ENCODE data around the gene TRABD.
"Not testable (repeated sequence)": the region's sequence is repeated elsewhere in the genome, so short reads cannot be mapped to it uniquely, and the experiment has no call there.

The TRABD gene, protein sequence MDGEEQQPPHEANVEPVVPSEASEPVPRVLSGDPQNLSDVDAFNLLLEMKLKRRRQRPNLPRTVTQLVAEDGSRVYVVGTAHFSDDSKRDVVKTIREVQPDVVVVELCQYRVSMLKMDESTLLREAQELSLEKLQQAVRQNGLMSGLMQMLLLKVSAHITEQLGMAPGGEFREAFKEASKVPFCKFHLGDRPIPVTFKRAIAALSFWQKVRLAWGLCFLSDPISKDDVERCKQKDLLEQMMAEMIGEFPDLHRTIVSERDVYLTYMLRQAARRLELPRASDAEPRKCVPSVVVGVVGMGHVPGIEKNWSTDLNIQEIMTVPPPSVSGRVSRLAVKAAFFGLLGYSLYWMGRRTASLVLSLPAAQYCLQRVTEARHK

DNA sequence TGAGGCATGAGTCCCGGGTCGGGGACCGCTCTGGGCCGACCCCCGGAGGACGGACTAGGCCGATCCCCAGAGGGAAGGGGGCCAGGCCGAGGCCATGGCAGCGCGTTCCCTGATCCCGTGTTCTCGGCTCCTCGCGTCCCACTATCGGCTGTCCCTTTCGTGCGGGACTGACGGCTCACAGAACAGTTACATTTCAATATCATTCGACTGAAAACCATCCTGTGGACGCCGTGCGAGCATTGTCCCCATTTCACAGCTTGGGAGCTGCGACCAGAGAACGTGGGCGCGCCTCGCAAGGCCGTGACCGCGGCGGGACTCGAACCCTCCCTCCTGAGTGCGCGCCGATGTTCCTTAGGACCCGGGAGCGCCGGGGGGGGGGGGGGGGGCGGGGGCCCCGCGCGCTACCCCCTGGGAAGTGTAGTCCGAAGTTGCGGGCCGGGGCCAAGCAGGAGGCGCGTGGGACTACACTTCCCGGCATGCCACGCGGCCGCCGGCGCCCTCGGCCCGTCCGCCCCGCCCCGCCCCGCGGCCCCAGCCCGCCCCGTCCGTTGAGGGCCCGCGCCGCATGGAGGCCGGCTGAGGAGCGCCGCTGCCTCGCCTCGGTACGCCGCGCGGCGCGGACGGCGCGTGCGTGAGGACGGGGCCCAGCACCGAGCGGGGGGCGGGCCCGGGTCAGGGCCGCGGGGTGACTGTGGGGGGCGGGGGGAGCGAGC, at the start of gene TRABD:
TSS of gene TRABD (plus strand) at position 539 of the 713 bp plus-strand sequence. CDS start 7,148 bp downstream, outside the sequence.
- peak; percentile 84 to 88 for DNase-seq (ENCODE audit: low read depth in 2 of 2)

DNA sequence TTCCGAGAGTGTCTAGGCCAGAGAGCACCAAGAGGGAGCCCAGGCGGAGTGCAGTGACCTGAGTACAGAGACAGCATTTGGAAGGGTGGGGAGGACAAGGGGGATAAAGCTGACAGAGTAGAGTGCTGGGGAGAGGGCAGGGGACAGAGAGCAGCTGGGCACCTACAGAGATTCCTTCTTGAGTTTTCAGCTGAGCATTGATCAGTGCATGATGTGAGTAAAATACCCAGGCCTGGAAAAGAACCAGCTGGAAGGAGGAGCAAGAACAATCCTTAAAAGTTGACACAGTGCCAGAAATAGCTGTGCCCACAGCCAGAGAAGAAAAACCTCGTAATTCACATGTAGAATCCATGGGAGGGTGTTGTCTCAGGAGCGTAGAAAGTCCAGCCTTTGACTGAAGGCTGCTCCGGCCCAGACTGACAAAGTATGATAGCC, 49.1 kb upstream of the TRABD start:
- no peak for DNase-seq (ENCODE audit: low read depth in 2 of 2)

DNA sequence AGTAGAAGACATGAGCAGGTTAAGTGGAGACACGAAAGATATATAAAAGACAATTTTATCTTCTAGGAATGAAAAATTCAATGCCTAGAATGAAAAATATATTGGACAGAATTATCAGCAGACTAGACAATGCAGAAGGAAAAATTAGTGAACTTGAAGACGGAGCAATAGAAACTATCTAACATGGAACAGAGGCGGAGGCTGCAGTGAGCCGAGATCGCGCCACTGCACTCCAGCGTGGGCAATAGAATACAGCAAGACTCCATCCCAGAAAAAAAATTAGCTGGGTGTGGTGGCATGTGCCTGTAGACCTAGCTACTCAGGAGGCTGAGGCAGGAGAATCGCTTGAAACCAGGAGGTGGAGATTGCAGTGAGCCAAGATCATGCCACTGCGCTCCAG, 48.4 kb upstream of the TRABD start:
- not testable (repeated sequence) for DNase-seq (ENCODE audit: low read depth in 2 of 2)

DNA sequence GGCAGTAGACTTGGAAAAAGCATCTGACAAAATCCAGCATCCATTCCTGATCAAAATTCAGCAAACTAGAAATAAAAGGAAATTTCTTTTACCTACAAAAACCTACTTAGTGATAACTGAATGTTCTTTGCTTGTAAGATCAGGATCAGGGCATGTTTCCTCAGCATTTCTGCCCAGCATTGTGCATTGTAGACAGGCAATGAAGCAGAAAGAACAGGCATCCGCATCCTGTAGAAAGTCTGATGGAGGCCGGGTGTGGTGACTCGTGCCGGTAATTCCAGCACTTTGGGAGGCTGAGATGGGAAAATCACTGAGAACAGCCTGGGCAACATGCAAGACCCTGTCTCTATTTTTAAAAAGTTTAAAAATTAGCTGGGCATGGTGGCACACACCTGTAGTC, 47.7 kb upstream of the TRABD start:
- no peak for DNase-seq (ENCODE audit: low read depth in 2 of 2)

DNA sequence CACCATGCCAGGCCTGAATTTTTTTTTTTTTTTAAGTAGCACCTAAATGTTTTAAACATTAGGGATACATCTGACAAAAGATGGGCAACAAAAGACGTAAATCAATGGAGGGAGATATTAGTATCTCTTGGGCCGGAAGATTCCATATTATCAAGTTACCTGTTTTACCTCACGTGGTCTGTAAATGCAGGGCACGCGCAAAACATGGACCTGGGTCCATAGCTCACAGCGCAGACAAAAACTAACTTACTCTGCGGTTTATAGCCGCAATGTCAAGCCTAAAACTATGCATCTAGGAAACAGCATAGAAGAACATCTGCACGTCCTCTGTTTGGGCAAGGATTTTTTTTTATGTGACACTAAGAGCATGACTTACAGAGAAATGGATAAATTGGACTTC, 46.7 kb upstream of the TRABD start:
- DNase-seq (ENCODE audit: low read depth in 2 of 2): no peak

DNA sequence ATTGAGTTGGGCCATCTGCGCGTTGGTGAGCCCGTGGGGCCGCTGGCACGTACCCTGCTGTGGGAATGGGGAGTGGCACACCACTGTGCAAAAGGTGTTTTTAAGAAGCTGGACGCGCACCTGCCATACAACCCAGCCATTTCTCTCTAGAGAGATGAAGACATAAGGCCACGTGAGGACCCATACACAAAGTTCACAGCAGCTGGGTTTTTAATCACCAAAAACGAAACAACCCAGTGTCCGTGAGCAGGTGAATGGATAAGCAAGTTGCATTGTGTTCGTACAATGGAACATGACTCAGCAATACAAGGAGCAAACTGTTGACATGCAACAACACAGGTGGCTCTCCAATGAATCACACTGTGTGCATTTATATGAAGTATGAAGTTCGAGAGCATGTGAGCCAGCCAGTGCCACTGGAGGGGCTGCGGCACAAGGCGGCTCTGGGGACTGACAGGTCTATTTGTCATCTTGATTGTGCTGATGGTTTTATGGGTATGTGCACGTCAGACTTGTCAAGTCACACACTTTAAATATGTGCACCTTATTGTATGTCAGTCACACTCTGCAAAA, 45.8 kb upstream of the TRABD start:
- DNase-seq (ENCODE audit: low read depth in 2 of 2): no peak

DNA sequence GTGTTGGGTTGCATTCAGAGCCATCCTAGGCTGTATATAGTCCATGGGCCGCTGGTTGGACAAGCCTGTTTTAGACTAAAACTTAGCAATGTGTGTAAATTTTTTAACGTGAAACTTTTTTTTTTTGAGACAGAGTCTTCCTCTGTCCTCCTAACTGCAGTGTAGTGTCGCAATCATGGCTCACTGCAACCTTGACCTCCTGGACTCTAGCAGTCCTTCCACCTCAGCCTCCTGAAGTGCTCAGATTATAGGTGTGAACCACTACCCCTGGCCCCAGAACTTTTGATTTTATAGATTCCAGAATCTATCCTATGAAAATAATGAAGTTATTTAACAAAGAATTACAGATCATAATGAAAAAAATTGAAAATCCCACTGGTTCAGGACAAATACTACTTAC, 45.1 kb upstream of the TRABD start:
- no peak for DNase-seq (ENCODE audit: low read depth in 2 of 2)

DNA sequence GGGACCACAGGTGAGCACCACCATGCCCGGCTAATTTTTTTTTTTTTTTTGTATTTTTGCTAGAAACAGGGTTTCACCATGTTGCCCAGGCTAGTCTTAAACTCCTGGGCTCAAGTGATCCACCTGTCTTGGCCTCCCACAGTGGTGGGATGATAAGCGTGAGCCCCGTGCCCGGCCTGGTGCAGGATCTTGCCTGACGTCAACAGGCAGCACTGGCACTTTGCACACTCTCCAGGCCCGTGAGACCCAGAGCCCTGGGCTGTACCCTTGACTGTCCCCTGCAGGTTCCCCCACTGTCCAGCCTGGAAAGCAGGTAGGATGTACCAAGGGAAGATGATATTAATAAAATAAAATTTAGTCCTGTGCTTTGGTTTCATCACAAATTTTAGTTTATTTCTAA, 44.3 kb upstream of the TRABD start:
- DNase-seq (ENCODE audit: low read depth in 2 of 2): no peak

DNA sequence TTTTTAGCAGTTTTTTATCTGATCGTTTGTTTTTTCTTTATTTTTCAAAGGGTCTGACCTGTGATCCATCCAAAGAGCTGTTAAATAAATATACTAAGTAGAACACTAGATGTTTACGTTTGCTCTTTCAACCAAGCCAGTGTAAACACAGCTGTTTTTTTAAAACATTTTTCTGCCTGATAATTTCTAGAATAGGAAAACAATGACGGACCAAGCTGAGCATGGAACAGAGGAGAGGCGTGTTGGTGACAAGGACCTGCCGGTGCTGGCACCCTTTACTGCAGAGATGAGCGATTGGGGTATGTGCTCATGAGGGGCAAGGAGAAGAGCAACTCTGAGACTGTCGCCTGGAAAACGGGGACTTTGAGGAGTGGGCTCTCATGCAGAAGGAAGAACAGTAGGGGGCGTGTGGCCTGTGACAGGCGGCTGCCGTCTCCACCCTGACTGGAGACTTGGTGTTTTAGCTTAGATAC, 43.8 kb upstream of the TRABD start:
- DNase-seq (ENCODE audit: low read depth in 2 of 2): no peak

DNA sequence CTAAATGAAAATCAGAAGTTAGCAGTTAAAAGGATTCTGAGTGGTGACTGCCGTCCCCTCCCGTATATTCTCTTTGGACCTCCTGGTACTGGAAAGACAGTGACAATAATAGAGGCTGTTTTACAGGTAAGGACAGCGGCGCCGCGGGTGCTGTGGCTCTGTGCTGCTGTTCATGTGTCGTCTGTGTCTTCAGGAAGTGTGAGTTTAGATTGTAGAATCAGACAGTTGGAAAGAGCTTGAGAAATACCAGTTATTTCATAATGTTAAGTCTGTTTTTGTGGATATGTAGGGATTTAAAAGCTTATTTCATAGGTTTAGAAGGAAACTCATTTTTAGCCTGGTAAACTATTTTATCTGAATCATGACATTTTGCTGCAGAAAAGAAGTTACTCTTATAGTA, 42.6 kb upstream of the TRABD start:
- no peak for DNase-seq (ENCODE audit: low read depth in 2 of 2)

DNA sequence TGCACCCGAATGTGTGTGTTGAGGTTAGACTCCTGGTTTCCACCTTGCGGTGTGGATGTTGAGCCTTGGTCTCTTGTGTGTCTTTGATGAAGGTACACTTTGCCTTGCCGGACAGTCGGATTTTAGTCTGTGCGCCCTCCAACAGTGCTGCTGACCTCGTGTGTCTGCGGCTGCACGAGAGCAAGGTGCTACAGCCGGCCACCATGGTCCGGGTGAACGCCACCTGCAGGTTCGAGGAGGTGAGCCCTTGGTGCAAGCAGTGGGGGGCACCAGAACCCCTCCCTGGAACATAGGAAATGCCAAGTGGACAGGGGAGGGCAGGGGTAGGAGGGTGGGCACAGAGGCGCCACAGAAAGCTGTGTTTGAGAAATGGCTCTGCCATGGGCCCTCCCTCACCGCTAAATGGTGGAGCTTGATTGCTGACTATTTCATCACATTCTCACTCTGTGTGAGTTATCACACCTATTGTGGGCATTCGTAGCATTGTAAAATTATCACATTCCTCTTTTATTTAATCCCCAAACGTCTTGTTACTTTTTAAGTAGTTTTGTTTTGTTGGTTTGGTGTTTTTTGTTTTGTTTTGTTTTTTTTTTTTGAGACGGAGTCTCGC, 41.6 kb upstream of the TRABD start:
- no peak for DNase-seq (ENCODE audit: low read depth in 2 of 2)

DNA sequence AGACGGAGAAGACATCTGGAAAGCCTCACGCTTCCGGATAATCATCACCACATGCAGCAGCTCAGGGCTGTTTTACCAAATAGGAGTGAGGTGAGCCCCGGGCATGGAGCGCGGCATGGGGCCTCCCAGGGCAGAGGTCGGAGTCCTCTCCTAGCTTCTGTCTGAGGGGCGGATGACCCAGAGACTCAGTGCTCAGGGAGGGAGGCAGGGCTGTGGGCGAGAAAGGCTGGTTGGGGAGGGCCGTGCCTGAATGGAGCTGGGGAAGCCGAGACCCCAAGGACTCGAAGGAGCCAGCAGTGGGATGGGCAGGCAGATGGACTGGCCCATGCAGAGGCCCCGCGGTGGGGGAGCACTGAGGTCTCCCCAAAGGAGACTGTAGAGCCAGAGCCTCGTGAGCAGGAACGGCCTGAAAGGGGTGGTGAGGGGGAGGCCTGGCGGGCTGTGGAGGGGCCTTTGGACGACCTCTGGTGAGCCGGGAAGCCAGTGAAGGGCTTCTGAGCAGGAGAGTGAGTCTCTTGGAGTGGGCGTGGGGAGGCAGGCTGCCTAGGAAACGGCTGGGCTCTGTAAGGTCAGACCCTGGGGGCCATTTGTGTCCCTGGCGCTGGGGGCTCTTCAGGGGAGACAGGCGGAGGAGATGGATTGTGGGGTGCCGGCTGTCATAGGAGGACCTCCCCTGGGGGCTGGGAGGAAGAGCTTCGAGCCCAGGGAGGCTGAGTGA, 39.8 kb upstream of the TRABD start:
- DNase-seq (ENCODE audit: low read depth in 2 of 2): no peak

DNA sequence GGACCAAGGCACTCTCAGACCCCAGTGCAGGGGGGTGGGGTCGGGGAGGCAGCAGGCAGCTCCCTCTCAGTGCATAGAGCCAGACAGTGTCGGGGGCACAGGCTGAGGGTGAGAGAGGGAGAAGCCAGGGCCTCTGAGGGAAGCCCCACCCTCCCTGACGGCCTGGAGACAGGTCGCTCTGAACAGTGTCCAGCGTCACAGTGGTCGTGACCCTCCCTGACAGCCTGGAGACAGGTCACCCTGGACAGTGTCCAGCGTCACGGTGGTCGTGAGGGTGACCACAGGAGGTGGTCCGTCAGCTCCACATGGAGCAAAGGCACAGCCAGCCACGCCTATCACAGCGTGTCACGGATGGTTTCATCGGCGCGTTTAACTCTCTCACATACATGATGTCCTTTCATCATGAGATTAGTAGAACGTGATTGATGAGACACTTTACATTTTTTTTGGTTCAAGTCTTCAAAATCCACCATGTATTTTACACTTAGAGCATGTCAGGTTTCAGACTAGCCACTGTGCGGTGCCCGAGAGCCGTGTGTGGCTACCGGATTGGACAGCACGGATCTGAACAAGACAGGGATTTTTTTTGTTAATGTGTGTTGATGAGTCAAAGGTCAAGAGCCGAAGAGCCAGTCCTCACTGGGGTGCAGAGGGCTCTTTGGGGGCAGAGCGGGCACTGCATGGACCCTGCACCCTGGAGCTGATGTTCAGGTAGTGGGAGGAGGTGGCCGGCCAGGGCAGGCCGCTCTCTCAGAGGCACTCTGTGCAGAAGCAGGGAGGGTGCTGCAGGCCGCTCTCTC, 39.1 kb upstream of the TRABD start:
- no peak for DNase-seq (ENCODE audit: low read depth in 2 of 2)

DNA sequence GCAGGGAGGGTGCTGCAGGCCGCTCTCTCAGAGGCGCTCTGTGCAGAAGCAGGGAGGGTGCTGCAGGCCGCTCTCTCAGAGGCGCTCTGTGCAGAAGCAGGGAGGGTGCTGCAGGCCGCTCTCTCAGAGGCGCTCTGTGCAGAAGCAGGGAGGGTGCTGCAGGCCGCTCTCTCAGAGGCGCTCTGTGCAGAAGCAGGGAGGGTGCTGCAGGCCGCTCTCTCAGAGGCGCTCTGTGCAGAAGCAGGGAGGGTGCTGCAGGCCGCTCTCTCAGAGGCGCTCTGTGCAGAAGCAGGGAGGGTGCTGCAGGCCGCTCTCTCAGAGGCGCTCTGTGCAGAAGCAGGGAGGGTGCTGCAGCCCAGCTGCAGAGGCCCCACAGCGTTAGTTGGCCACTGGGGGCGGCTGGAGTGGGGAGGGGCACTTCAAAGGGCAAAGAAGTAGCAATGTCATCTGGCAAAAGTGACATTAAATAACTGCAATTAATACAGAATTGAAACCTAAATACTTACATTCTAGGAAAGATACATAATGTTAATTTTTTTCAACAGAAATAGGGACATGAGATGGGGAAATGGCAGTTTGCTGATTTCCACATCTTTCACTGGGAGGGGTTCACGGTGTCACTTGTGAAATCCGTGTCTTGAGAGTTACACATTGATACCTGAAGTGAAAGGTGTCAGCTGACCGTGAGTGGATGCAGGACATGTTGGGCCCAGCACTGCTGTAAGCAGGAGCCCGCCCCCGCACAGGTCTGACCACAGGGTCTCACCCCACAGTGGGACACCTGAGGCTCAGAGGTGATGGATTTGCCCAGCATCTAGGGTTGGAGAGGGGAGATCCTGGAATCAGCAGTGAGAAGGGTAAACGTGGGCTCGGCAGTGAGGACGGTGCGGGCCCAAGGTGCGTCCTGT, 38.2 kb upstream of the TRABD start:
- not testable (repeated sequence) for DNase-seq (ENCODE audit: low read depth in 2 of 2)

DNA sequence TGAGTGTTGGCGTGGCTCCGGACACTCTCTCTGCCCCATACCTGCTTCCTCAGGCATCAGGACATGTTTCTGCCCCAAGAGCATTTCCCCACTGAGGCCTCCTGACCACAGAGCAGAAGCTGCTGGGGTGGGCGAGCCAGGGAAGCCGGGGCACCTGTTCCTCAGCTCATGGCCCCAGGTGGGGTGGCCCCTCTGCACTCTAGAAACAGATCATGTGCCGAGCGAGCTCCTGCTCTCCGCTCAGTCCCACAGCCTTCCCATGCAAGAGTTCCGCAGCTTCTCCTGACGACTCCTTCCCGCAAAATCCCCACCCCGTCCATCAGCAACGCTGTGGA, 37.6 kb upstream of the TRABD start:
- no peak for DNase-seq (ENCODE audit: low read depth in 2 of 2)

DNA sequence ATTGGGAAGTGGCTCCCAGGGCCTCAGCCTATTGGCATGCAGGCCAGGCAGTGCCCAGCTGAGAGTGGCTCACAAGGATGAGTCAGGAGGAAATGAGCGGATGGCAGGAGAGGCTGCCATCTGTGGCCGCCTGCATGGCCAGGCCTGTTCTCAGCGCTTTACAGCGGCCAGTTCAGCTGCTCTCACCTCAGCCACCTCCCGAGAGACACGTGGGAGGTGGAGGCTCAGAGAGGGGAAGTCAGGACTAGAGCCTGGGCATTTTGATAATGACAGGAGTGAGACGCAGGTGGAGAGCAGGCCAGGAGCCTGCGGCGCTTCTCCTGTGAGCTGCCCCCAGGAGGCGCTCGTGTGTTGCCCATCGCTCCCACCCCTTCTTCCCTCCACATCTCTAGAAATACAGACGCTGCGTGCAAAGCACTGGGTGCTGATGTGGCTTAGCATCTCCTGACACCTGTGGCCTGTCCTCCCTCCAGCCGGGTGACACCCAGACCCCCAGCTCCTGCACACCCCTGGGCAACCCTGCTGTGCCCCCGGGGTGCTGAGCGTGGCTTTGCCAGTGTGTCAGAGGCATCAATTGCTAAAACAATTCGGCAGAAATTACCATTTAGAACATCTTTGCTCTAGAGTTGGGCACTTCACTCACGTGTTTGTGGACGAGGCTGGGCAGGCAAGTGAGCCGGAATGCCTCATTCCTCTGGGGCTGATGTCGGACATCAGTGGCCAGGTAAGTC, 36.6 kb upstream of the TRABD start:
- DNase-seq (ENCODE audit: low read depth in 2 of 2): peak; percentile 52 to 63

DNA sequence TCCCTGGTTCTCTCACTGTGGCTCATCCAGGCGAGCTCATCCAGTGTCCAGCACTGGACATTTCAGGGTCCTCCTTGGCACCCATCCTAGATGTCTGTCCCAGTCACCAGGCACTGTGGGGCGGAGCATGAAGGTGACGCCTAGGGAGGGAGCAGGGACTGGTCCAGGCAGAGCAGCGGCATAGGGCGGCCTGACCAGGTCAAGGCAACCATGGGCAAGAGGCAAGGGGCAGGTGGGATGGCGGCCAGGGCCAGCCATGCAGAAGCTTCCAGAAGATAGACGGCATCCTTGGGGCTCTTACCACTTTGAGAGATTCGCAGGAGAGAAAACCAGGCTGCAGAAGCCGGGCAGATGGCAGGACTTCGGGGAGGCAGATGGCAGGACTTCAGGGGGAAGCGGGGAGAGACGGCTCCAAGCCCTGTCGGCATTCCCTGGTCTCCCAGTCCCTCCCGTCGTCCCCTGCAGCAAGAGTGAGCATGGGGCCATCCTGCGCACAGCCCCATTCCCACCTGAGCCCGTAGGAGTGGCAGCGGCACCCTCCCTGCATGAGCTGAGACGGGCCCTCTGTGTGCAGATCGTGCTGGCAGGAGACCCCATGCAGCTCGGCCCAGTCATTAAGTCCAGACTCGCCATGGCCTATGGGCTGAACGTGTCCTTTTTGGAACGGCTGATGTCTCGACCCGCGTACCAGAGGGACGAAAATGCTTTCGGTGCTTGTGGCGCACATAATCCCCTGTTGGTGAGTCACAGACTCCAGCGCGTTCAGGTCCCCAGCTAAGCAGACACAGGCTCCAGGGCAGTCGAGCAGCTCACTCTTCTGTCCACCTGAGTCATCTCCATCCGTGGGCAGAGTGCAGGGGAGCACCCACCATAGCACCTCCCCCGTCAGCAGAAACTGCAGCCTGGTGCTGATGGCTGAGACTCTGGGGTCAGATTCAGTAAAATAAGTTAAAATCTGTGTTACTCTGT, 35.3 kb upstream of the TRABD start:
- DNase-seq (ENCODE audit: low read depth in 2 of 2): no peak
